ENCODE measurements around the gene COL19A1. TPM values are rescaled to one million over a fixed set of nuclear protein-coding genes. Genes with fewer than 3 reads are reported as not detected.

Gene COL19A1
- total and polyA plus RNA-seq, 9 of the 15 experiments (the other 6 are each of a cell fraction or from before 2014, with no cell fraction given): not detected

- no peak for TF ChIP-seq IRF1 (CRISPR knock-in tag; IDR thresholded peaks at IDR 0.05; ENCODE audit: borderline replicate concordance)
- TF ChIP-seq DEAF1 (CRISPR knock-in tag; IDR thresholded peaks at IDR 0.05): no peak
- TF ChIP-seq ZNF318 (IDR thresholded peaks at IDR 0.05; ENCODE audit: borderline replicate concordance in 1 of 2, low read depth in 1 of 2): no peak
- TF ChIP-seq ZNF140 (CRISPR knock-in tag; IDR thresholded peaks at IDR 0.05): no peak
Measured at GRCh38 chr6:69901361-69901760, 35.0 kb downstream of the COL19A1 start (continued).
